Fibroblast of villous mesenchyme (primary cell): ENCODE results near the gene STIP1. TPM values are rescaled to one million over a fixed set of nuclear protein-coding genes. Genes with fewer than 3 reads are reported as not detected.
"Not testable (repeated sequence)": the region's sequence is repeated elsewhere in the genome, so short reads cannot be mapped to it uniquely, and the experiment has no call there.

Source experiments
- DNase-seq: peaks from one replicate; pipeline ENCODE4 v3.0.0-alpha.2; 2010; ENCODE audit warnings: low read depth
- H3K4me3 ChIP-seq: 2 replicates; pipeline ENCODE4 v1.5.1; 2011; ENCODE audit warnings: low read depth, mild to moderate bottlenecking, low read length
- CTCF ChIP-seq: IDR thresholded peaks from 2 replicates; pipeline ENCODE4 v1.5.1; 2012; ENCODE audit warnings: low read depth, mild to moderate bottlenecking, low read length; ENCODE audit not compliant: insufficient read depth
- total RNA-seq: library from RNA; depleted of rRNA; stranded (reverse); fragments of >200 nt; gene quantifications from 2 replicates; pipeline ENCODE4 v1.2.3, GENCODE V29; 2012

The STIP1 gene
- total RNA-seq, 1 donor: 206 TPM

- no peak for TF ChIP-seq CTCF
- H3K4me3 ChIP-seq: no peak overlapping the region
- no peak for DNase-seq
Observed at GRCh38 chr11:64161037-64161436, 24.9 kb upstream of the STIP1 start.

GRCh38 chr11:64162769-64163168 lies 23.2 kb upstream of the STIP1 start:
- not testable (repeated sequence) for DNase-seq, H3K4me3 ChIP-seq

- no peak for TF ChIP-seq CTCF
- no peak overlapping the region for H3K4me3 ChIP-seq
- no peak for DNase-seq
Observed at GRCh38 chr11:64163951-64164350, 22.0 kb upstream of the STIP1 start.

- no peak for DNase-seq
- no peak for TF ChIP-seq CTCF
- H3K4me3 ChIP-seq: peak overlapping the region; percentile 70
Observed at GRCh38 chr11:64164392-64165312, 21.3 kb upstream of the STIP1 start.

- no peak for TF ChIP-seq CTCF
- peak overlapping the region; percentile 70 for H3K4me3 ChIP-seq
- DNase-seq: no peak
Observed at GRCh38 chr11:64165481-64165841, 20.5 kb upstream of the STIP1 start.

- no peak for TF ChIP-seq CTCF
- H3K4me3 ChIP-seq: peak within 1 kb of the TSS; percentile 70
- DNase-seq: peak; percentile 81
Observed at GRCh38 chr11:64165842-64166635, 19.9 kb upstream of the STIP1 start, which contains the start of gene MACROD1. TSS of gene MACROD1 (minus strand) at chr11:64166113. CDS start at chr11:64165994, 119 bp downstream.

GRCh38 chr11:64170419-64170818 lies 15.6 kb upstream of the STIP1 start:
- no peak for DNase-seq
- H3K4me3 ChIP-seq: no peak overlapping the region
- no peak for TF ChIP-seq CTCF
